NCI-H524 (cell line): ENCODE results near the gene PHACTR4.
"Not testable (repeated sequence)": the region's sequence is repeated elsewhere in the genome, so short reads cannot be mapped to it uniquely, and the experiment has no call there.

Experiments
- DNase-seq, 2 experiments: peaks; one replicate each; lab custom pipeline; 2025; lab: John Stamatoyannopoulos, UW

The PHACTR4 gene

DNA sequence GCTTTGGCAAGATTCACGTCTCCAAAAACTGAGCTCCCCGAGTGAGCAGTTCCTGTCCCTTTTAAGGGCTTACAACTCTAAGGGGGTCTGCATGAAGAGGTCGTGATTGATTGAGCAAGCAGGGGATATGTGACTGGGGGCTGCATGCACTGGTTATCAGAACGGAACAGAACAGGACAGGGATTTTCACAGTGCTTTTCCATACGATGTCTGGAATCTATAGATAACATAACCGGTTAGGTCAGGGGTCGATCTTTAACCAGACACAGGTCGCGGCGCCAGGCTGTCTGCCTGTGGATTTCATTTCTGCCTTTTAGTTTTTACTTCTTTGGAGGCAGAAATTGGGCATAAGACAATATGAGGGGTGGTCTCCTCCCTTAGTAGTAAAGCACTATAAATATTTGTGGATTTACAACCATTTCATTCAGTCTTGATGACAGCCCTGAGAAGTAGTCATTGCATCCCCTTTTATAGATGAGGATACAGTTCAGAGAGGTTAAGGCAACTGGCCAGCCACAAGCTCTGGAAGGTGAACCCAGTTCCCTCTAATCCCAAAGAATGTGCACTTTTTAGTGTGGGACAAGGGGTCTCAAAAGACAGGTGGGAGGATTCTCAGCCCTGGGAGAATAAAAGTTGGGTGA is 155.6 kb downstream of the PHACTR4 start:
- DNase-seq = not testable (repeated sequence)

GRCh38 chr1:28526886-28527285 is 157.3 kb downstream of the PHACTR4 start:
- DNase-seq = no peak

GRCh38 chr1:28530456-28530855 is 160.9 kb downstream of the PHACTR4 start:
- DNase-seq = no peak

GRCh38 chr1:28534671-28535070 is 165.1 kb downstream of the PHACTR4 start:
- no peak for DNase-seq

- no peak for DNase-seq
Measured at GRCh38 chr1:28535180-28535579, 165.6 kb downstream of the PHACTR4 start.

DNA sequence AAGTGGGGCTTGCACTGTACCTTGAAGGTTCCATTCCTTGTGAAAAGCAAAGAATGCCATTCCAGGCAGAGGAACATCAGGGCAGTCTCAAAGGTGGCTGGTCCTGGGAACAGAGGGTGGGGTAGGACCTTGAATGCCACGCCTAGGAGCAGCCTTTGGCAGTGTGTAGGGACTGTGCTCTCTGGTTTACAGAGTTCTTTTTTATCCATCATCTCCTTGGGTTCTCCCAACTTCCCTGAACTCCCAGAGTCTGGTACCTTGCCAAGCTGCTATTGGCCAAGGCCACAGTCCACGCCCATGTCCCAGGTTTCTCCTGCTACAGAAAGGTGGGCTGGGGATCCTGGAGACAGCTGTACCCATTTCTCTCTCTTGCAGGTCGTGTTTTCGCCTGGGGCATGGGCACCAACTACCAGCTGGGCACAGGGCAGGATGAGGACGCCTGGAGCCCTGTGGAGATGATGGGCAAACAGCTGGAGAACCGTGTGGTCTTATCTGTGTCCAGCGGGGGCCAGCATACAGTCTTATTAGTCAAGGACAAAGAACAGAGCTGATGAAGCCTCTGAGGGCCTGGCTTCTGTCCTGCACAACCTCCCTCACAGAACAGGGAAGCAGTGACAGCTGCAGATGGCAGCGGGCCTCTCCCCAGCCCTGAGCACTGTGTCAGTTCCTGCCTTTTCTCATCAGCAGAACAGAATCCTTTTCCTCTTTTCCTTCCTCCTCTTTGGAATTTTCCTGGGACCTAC is 168.1 kb downstream of the PHACTR4 start:
- peak in 1 of 2 experiments; percentile 55 for DNase-seq

DNA sequence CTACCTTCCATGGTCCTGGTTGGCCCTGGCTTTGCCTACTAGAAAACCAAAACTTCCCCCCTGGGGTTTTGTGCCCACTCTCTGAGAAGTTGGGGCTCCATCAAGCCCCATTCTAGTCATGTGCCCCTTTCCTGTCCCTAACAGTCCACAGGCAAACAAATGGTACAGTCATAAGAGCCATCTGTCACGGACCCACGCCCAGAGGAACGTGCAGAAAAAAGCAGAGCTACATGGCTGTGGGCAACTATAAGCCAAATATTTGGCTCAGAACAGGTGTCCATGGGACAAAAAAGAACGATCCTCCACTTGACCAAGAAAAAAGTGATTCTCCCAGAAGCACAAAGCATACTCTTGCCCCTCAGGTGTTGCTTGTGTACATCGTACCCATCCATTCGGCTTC is 168.7 kb downstream of the PHACTR4 start:
- peak; percentile 32 to 68 for DNase-seq

GRCh38 chr1:28540651-28541050 is 171.1 kb downstream of the PHACTR4 start:
- DNase-seq = no peak

- DNase-seq = not testable (repeated sequence)
Measured at GRCh38 chr1:28541414-28542015, 172.0 kb downstream of the PHACTR4 start.

DNA sequence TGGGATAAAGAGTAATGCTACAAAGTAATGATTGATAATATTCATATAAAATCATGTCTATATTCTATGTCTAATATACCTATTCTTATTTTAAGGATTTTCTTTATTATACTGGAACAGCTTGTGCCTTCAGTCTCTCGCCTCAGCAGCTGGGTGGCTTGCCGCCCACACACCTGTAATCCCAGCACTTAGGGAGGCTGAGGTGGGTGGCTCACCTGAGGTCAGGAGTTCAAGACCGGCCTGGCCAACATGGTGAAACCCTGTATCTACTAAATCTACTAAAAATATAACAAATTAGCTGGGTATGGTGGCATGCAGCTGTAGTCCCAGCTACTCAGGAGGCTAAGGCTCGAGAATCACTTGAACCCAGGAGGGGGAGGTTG is 175.7 kb downstream of the PHACTR4 start:
- DNase-seq = no peak

GRCh38 chr1:28548318-28548717 is 178.8 kb downstream of the PHACTR4 start:
- DNase-seq = no peak
